ENCODE results near the gene GASK1A.

DNA sequence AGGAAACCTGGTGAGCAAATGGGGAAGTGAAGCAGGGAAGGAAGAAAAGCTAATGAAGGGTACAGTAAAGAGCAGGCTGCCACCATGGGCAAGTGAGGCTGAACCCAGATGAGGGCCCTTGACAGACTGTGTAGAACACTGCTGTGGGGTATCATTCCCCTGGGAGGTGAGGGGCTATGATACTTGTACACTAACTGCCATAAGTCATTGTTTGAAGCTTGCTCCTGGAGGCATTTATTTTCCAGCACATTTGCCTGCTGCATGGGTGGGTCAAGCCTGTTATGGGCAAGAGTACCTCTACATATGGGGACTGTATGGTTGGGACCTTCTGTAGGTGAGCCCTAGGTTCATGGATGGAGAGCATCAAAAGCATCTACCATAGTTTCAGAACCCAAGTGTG, 69.4 kb downstream of the GASK1A start:
- TF ChIP-seq, protein P1, sequence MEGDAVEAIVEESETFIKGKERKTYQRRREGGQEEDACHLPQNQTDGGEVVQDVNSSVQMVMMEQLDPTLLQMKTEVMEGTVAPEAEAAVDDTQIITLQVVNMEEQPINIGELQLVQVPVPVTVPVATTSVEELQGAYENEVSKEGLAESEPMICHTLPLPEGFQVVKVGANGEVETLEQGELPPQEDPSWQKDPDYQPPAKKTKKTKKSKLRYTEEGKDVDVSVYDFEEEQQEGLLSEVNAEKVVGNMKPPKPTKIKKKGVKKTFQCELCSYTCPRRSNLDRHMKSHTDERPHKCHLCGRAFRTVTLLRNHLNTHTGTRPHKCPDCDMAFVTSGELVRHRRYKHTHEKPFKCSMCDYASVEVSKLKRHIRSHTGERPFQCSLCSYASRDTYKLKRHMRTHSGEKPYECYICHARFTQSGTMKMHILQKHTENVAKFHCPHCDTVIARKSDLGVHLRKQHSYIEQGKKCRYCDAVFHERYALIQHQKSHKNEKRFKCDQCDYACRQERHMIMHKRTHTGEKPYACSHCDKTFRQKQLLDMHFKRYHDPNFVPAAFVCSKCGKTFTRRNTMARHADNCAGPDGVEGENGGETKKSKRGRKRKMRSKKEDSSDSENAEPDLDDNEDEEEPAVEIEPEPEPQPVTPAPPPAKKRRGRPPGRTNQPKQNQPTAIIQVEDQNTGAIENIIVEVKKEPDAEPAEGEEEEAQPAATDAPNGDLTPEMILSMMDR (conservative IDR thresholded peaks at IDR 0.05; ENCODE audit: low read depth, low read length), result no peak
- no peak for TF ChIP-seq EZH2 (IDR thresholded peaks at IDR 0.05; ENCODE audit: low read length, unreplicated experiment)
